Retinal pigment epithelial cell (primary cell): ENCODE measurements around the gene TRIP4.
A peak's percentile ranks its signal among the peaks of the same experiment; 100 is the strongest.

Experiments
- DNase-seq: peaks from one replicate; pipeline ENCODE4 v3.0.0-alpha.2; 2010; ENCODE audit warnings: low read depth
- H3K4me3 ChIP-seq: 2 replicates; pipeline ENCODE4 v1.5.1; 2011; ENCODE audit warnings: mild to moderate bottlenecking, low read length, control low read depth, moderate library complexity
- CTCF ChIP-seq: conservative IDR thresholded peaks from 2 replicates; pipeline ENCODE4 v1.5.1; 2011; ENCODE audit warnings: low read depth, low read length, control low read depth, inconsistent platforms

Gene TRIP4

DNA sequence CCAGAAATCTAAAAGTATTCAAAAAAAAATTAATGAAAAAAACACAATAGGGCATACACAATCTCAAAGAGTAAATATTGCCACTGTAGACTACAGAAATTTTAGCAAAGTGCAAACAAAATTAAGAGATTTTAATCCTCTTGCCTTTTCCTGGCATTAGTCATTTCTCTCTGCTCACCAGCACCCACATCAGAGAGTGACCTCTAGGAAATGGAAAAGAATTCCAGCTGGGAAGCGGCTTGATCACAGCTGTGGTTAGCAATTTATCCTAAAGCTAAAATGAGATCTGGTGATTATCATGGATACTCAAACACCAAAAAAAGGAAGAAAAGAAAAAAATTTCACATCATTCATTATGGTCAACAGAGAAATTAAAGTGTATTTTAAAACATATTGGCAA, 39.2 kb upstream of the TRIP4 start:
- no peak for TF ChIP-seq CTCF
- H3K4me3 ChIP-seq, result no peak overlapping the region
- DNase-seq, result no peak

- DNase-seq, result no peak
- no peak overlapping the region for H3K4me3 ChIP-seq
- no peak for TF ChIP-seq CTCF
Measured at GRCh38 chr15:64349375-64349774, 38.3 kb upstream of the TRIP4 start.

DNA sequence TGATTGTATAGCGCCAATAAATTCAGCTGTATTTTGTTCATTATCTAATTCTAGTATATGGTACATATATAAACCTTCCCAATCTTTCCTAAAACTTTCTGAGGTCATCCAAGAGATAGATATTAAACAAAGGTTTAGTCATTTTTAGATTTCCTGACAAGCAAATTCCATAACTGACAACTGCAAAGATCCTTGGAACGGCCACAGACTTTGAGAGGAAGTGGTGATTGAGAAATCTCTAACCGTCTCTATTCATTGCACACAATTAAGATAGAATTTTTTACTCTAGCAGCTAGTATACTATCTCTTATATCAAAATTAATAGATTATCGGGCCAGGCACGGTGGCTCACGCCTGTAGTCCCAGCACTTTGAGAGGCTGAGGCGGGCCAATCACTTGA, 36.4 kb upstream of the TRIP4 start:
- no peak for TF ChIP-seq CTCF
- H3K4me3 ChIP-seq, result no peak overlapping the region

GRCh38 chr15:64354688-64355344, 32.8 kb upstream of the TRIP4 start:
- DNase-seq, result no peak
- peak overlapping the region; percentile 95 for H3K4me3 ChIP-seq

More for the DNA sequence above, 36.4 kb upstream of the TRIP4 start:
- DNase-seq, result no peak

DNA sequence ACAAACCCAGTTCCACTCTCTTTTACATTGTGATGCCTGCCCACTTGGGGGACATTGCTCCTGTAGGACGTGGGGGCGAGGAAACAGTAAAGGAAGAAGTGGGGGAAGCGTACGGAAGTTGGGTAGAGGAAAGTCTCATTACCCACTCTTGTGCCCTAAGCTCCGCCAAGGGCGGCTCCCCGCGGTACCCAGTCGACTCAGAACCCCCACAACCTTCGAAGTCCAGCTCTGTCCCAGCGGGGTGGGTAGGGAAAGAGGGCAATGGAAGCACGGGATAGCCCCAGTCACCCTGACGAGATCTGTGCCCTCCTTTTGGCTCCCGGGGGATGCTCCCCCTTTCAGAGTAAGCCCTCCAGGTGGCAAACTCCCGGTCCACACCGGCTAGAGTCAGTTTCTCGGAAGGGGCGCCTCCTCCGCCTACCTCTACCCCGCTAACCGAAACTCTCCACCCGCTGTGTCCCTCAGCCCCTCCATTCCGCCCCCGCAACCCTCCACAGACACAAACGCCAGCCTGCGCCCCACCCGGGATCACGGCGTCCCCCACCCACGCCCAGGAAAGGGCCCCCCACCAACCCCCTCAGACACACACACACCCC, 32.2 kb upstream of the TRIP4 start:
- peak; percentile 4 for TF ChIP-seq CTCF
- H3K4me3 ChIP-seq, result peak overlapping the region; percentile 95
- no peak for DNase-seq

More at GRCh38 chr15:64354688-64355344, 32.8 kb upstream of the TRIP4 start:
- TF ChIP-seq CTCF, result no peak

DNA sequence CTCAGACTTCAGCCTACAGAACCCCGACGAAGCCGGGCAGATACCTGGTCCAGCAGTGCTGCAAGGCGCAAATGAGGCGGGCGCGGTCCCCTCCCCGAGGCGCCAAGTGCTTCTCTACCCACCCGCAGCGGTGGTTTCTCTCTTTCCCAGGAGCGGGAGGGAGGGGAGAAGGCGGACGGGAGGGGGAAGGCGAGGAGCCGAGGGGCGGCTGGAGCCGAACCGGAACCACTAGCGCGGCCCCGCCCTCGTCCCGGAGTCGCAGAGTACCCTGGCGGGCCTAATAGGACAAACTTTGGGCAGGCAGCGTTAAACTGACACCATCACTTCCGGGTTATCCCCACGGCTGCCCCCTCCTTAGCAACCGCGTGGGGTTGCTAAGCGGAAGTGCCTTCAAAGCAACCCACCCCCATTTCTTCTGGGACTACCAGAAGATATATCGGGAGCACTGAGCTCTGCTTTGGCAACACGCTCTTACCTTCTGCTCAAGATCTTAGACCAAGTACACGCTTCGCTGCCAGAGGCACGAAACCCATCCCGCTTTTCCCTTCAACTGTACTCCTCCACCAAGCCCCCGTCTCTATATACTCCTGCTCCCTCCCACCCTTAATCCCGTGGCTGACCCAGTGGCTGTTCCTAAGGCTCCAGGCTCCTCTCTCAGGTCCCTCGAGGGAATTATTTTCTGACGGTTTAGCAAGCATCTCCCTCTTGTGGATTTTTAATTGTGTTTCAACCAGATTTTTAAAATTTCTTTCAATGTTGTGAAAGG, 31.5 kb upstream of the TRIP4 start, which contains the start of gene CSNK1G1:
TSS of gene CSNK1G1 (minus strand) at position 230 of the 766 bp plus-strand sequence. CDS start 55,674 bp downstream, outside the sequence.
- peak; percentile 94 for DNase-seq
- peak; percentile 50 for TF ChIP-seq CTCF
- peak within 1 kb of the TSS; percentile 95 for H3K4me3 ChIP-seq
